Activated T-cell treated with anti-CD3 and anti-CD28 coated beads, Interleukin-2, amount 50 U/mL, for 48 hours (primary cell): ENCODE measurements around the gene TELO2.

ENCODE experiments used
- DNase-seq, 2 experiments: peaks; one replicate each; pipeline ENCODE4 v3.0.0-alpha.2; 2020

Gene TELO2

DNA sequence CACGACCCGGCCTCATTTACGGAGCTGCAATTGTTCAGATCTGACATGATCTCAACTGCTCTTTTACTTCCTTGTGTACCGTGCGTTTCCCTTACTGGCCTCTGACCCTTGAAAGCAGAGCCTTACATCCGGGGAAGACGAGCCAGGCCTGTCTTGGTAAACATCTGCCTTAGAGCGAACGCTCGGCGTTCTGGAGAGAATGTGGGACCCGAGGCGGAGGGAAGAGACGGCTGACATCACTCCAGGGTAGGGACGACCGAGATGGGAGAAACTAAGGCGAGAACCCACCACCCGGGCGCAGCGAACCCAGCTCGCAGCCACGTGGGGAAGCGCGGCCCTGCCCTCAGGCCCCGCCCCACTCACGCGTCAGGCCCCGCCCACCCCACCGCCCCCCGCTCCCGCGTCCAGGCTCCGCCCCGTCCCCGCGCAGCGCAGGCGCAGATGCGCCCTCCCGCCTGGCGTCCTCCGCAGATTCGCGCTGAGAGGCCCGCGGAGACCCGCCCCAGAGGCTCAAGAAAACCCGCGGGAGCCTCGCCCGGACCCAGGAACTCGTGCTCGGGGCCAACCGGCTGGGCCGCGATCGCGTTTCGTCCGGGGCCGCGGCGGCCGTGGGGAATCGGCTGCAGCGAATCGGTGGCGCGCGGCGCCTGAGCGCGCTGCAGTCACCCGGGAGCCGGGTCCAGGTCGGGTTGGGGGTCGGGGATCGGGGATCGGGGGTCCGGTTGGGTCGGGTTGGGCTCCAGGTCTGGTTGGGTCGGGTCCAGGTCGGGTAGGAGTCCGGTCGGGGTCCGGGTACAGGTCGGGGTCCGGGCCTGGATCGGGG, at the start of gene TELO2:
TELO2 (plus strand) TSS at position 438 of the 823 bp plus-strand sequence. CDS start 922 bp downstream, outside the sequence.
- peak; percentile 89 to 92 for DNase-seq

DNA sequence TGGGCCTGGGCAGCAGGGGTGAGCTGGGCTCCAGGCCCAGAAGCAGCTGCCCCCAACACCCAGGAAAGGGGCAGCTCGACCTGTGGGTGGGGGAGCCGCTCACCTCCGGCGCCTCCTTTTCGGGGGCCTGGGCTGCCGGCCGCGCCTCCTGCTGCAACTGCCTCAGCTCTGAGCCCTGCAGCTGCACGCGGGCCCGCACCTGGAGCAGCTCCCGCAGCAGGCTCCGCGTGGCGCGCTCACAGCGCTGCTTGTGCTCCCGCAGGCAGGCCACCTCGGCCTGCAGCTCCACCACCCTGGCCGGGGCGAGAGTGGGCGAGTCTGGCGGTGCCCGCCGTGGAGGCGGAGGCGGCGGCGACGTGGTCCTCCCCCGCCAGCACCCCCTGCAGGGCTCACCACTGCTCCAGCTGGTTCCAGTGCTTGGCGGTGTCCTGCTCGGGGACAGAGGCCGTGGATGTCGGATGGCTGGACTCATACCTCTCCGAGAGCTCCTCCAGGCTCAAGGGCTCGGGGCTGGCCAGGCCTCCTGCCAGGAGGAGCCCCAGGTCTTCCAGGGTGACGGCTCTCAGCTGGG, 49.7 kb upstream of the TELO2 start:
- DNase-seq = no peak

DNA sequence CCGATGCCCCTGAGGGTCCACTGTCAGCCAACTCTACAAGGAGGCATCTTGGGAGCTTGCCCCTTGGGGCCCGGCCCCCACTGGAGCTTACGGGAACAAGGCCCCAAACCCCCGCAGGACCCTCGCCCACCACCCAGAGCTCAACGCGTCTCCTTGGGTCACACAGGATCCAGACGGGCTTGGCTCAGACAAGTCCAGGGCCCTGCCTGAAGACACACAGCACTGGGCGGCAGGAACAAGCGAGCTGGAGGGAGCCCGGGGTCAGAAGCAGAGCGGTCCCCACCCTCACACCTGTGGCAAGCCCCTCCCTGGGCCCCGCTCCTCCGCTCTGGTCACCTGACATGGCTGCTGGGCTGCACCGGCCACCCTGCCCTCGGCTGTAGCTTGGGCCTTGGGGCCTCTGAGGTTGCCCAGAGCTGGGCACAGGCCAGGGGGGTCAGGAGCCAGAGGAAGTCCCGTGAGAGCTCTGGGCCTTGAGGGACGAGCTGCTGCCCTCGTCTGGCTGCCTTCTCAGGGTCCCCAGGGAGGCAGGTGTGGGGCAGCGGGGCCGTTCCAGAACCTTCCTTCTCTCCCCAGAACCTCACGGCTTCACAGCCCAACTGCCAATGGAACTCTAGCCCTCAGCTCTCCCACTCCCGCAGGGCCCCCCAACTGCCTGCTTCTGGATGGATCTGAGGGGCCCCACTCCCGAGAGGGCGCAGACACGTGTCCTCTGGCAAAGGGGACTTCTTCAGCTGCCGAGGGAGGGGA, 49.0 kb upstream of the TELO2 start, which contains the start of gene CCDC154:
CCDC154 (minus strand) TSS at position 577 of the 750 bp plus-strand sequence; CDS start at position 343, 234 bp downstream.
- no peak for DNase-seq

DNA sequence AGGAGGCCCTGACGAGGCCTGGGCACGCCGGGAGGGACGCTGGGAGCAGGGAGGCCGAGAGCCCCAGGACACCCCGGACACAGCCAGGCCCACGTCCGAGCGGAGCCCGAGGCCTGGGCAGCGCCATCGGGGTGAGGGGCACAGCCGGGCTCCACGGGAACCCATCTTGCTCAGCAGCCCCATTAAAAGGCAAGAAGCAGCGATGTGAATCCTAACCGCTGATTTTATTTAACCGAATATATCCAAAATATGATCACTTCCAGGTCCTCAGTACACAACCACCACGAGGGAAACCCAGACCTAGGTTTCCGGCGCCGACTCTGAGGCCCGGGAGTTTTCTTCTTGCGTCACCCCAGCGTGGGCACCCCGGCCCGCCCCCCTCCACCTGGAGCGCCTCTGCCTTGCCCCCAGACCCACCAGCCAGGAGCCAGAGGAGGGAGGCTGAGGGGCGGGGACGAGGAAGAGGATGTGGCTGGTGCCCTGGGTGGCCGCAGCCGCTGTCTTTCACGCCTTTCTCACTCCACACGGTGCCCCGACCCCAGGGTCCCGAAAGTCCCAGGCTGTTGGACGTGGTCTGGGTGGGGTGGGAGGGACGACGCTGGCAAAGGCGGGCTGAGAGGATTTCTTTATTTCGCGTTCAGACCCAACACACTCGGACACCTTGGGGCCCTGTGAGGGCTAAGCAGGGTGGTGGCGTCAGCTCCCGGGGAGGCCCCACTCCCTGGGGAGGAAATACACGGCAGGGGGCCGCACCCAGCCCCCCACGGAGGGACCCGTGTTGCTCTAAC, 48.2 kb upstream of the TELO2 start:
- DNase-seq = no peak

DNA sequence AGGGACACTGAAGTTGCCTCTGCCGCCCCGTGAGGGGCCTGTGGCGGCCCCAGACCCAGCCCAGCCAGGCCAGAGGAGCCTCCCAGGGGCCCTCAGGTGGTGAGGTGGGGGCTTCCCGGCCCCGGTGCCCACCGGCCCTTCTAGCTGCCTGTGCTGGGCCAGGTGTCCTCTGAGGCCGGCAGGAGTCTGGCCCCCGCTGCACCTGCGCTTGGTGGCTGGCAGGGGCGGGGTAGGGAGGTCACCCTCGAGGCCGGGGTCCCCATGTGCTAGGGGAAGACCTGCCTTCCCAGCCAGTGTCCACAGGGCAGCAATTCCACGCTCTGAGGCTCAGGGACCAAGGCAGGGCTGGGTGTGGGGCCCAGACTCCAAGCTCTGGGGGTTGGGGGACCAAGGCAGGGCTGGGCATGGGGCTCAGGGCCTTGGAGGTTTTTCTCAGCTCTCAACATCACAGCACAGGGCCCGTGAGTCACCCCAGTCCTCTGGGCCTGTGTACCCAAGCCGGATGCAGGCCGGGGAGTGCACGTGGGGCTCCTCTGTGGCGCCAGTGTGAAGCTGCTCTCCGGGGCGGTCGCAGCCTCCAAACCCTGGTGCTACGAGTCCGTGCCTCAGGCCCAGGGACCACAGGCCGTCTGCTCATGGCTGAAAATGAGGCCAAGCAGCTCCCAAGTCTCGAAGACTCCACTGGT, 47.5 kb upstream of the TELO2 start:
- no peak for DNase-seq

DNA sequence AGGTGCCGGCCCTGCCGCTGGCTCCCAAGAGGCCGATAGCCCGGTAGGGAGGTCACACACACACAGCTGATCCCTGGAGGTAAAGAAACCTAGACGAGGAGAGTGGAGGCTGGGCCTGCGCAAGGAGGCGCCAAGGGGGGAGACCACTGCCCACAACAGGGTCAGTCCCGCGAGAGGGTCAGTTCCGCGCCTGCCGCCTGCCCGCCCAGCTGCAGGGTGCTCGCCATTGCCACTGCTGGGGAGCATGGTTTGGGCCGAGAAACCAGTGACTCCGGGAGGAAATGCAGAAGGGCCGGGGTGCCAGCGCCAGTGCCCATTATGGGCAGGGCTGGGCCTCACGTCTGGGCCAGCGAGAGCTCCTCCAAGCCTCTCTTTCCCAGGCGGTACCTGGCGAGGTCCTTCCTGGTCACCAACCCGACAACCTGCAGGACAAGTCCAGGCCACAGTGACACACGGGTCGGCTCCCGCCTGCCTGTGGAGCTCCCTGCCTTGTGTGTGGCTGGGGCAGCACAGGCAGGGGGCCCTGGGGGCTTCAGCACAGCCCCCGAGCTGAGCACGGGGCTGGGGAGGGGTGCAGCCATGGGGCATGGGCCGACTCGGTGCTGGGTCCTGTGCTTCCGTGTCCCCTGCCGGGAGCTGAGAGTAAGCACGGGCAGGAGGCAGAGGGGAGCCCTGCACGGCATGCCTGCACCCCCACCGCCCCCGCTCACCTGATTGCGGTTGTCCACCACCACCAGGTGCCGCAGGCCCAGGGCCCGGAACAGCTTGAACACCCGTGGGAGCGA, 46.7 kb upstream of the TELO2 start:
- no peak for DNase-seq

DNA sequence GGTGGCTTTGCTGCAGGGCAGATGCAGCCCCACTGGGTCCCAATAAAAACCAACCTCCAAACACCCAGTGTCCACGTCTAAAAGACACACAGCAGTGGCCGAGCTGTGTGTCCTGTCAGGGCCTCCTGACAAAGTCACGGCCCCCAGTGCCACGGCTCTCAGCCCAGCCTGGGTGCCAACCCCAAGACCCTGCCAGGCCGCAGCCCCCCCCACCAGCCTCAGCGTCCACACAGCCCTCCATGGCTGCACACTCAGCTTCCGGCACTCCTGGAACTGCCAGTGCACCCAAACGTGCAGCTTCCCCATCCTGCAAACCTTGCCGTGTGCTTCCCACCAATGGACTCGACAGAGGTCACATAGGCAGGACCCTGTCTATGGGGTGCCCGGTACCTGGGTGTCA, 45.2 kb upstream of the TELO2 start:
- DNase-seq = no peak

DNA sequence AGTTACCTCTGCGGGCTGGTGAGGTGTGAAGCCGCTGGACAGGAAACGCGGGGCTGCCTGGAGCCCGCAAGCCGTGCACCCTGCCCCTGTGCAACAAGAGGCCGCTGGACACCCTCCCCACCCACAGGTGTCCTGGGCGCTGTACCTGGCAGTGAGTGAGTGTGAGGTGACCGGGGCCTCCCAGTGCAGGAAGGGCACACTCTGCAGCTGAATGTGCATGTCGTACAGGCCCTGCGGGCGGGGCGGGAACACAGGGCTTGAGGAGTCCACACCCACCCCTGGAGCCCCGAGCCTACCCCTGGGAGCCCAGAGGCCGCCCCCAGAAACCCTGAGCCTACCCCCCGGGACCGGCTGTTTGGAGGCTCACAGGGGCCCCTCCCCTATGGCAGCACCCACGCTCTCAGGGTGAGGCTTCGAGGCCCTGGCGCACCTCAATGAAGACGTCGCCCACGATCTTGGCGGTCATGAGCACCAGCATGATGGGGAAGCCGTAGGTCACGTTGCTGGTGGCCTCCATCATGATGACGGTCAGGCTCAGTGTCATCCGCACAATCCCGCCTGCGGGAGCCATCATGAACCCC, 44.5 kb upstream of the TELO2 start:
- DNase-seq = no peak

DNA sequence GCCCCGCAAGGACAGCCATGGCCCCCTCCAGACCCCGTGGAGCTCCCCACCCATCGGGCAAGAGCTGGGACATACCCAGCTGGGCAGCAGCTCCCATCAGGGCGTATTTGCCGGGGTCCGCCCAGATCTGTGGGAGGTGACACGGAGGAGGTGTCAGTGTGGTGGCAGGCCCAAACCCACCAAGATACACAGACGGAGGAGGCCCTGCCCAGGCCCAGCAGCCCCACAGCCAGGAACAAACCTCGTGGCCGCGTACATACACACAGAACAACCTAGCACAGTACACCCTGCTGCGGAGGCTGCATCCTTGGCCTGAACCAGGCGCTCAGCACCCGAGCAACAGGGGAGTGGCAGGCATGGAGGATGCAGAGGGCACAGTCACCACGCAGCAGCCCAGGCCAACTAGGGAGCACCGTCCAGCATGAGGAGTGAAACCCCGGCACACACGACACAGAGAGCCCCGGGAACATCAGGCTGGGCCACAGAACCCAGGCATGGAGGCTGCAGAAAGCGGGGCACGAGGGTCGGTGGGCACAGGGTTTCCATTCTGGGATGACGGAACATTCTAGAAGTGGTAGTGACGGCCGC, 43.9 kb upstream of the TELO2 start:
- DNase-seq = no peak

DNA sequence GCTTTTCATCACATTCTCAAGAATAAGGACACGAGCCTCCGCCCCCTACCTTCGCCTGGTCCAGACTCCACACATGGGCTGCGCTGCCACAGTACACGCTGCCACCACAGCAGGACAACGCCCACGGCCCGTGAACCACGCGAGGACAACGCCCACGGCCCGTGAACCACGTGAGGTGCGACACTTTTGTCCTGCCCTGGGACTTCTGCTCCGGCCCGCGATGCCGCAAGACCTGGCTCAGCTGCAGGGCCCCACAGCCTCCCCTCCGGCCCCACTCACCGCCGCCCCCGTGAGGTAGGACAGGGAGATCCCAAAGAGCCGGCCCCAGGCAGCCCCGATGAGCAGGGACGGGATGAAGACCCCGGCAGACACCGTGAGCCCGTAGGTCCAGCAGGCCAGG, 42.9 kb upstream of the TELO2 start:
- DNase-seq = no peak

DNA sequence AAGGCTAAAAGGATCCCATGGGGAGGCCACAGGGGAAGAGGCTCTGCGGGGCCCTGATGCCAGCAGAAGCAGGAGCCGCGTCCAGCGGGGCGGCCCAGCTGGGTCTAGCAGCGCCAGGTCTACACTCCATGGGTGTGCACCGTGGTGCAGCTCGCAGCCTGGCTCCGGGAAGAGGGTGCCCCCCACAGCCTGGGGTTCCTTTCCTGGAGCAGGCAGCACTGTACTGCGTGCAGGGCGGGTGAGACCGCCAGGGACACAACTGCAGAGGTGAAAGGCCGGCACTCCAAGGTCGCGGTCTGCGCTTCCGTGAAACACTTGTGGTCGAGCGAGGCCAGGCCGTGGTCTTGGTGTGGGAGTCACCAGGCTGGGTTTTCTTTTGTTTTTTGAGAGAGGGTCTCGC, 42.3 kb upstream of the TELO2 start:
- no peak for DNase-seq

DNA sequence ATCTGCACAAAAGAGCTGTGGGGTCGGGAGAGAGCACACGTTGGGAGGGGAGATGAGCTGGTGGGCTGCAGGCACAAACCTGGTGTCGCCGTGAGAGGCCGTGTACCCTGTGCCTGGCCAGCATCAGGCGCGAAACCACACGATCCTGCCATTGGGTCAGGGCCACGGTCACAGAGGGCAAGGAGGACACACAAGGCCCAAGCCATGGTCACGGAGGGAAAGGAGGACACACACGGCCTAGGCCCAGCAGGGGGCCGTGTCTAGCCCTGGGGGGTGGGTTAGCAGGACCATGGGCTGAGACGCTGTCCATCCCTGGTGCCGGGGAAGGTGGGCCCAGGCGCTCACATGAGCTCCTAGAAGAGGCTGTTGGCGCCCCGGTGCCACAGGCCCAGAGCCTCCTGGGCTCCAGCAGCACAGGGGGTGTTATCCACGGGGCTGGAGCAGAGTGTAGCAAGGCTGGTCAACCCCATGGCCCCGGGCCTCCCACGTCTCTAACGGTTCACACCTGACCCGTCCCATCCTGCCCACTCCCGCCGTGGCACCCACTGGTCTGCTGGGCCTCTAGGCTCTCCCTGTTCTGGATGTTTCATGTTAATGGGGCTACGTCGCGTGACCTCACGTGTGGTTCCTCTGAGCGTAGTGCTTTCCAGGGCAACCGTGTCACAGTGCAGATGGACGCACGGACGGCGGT, 41.3 kb upstream of the TELO2 start:
- no peak for DNase-seq

DNA sequence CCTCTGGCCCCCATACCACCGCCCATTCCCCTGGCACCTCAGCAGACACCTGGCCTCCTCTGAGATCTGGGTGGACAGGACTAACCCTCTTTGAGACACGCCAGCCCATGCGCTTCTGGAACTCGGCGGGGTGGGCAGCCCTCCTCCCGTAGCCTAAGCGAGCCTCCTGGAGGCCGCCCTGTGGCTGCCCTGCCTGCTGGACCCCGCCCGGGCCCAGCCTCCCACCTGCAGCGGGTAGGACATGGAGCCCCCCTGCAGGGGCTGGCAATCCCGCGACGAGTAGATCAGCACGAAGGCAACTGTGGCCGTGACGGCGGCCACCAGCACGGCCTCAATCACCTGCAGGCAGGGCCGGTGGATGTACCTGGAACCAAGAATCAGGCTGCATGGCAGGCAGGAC, 40.6 kb upstream of the TELO2 start:
- no peak for DNase-seq

DNA sequence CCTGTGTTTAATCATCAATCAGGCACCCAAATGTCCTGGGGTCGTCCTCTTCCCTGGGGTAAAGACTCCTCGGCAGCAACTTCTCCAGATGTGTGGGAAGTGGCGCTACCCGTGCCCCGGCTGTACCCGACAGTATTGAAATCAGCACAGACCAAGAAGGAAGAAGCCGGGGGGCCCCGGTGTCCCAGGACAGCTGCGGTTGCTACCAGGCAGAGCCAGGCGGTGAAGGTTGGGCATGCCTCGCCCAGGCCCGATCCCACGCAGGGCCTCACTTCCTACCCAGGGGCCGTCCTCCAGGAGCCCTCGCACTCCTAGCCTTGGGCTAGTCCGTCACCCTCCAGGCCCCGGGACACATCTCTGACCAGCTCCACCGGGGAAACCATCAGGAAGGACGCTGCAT, 39.8 kb upstream of the TELO2 start:
- no peak for DNase-seq

DNA sequence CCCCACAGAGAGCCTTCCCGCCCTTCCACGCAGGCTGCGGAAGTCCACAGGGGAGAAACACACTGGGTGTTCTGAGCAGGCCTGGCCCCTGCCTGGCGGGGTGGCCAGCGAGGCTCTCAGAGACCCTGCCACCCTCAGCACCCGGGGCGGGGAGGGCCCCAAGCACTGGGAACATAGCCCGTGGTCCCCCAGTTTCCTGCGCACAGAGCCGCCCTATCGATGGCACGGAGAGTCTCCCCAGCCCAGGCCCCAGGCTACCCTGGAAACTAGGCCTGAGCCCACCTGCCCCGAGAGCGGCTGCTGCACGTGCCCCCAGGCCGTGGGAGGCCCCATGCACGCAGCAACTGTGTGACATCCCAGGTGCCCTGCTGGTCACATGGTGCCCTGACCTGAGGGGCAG, 38.6 kb upstream of the TELO2 start:
- no peak for DNase-seq

DNA sequence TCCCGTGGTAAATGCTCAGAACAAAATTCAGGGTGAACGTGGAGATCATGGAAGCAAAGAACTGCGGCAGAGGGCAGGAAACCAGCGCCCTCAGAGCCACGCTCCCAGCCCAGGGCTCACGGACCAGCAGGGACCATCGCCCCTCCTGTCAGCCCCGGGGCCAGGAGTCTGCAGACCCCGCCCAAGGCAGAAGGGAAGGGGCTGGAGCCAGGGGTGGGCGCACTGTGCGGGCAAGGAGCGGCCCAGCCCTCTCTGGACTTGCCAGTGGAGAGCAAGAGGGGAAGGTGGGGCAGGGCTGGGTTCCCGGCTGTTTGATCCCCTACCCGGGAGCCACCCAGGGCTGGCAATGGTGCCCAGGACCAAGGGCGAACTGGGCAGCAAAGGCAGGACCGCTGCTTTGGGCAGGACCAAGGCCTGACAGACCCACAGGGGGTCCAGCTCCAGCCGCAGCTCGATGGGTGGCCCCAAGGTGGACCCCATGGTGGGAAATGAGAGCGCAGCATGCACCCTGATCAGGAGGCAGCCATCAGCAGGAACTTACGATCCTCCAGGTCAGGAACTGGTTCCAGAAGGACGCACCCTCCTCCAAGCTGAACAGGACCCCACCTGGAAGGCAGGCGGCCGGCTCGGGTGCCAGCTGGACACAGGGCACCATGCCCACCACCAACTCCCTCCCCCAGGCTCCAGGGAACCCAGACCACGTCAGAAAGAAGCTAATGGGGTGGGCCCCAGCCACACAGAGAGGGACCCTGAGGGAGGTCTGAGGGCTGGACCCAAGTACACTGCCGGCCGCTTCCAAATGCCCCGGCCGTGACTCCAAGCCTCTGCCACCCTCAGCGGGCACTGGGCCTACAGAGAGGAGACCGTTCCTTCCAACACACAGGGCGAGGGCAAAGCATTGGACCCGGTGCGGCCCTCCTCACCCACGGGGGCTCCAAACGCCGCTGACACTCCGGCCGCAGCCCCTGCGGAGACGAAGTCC, 37.7 kb upstream of the TELO2 start:
- DNase-seq = no peak

DNA sequence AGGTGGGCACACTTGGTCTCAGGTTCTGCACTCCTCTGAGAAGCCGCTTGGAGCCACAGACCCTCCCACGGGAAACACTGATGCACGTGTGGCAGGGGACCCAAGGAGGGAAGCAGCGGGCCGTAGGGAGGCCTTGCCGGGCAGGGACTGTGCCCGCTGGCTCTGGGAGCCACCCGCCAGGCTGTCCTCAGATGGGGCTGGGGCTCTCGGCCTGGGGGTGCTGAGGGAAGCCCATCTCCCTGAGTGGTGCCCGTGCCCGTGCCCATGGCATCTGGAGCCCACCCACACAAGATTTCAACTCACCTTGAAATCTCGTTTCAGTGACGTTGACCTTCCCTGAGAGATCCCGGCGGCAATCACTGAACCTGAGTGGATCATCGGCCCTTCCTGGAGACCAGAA, 36.2 kb upstream of the TELO2 start:
- DNase-seq = no peak

DNA sequence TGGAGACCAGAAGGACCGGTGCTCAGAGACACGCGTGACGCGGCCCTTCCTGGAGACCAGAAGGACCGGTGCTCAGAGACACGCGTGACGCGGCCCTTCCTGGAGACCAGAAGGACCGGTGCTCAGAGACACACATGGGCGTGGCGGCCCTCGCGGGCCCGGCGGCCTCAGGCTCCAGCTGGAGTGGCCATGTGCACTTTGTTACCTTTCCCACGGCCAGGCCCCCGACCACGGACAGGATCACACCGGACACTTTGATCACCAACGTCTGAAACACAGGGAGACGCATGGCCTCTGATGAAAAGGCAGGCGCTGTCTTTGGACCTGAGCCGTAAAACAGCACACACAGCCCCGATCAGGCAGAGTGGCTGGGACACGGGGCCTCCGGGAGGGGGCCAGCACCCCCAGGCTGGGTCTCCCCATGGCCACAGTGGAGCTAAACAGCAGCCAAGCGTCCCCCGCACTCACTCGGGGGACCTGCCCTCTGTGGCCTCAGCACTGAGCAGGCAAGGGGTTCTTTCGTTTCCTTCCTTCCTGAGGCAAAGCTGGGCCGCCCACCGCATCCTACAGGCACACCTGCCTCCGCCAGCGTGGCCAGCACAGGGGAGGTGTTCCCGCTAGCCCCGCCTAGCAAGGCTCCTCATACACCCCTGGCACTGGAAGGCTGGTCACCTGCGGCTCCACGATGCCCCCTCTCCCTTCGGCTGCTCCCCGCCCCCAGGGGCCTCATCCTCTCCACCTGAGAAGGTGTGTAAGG, 35.5 kb upstream of the TELO2 start:
- no peak for DNase-seq
